Measurements from ENCODE around the gene COPS3. TPM values are rescaled to one million over a fixed set of nuclear protein-coding genes. Genes with fewer than 3 reads are reported as not detected.

The COPS3 gene
- total and polyA plus RNA-seq, 2 of the 4 experiments (the other 2 are of a cell fraction): 71.4 to 144 TPM

DNA sequence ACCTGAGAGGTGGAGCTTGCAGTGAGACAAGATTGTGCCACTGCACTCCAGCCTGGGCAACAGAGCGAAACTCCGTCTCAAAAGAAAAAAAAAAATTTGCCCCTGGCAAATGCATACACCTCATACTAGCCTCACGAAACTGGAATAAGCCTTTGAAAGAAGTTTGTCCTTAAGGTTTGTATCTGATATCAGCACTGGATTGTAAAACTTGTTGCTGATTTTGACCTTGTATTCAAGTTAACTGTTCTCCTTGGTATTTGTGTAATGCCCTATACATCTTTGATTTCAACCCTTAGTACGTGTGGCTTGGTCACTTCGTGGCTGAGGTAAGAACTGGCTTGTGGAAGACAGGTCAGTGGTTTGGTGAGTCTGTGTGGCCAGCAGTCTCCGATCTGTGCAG lies 37.9 kb downstream of the COPS3 start:
- no peak overlapping the region for H3K4me3 ChIP-seq (ENCODE audit: insufficient read depth, low read depth, low read length)
- peaks cover 15% of the 10 kb centered on the region for H3K36me3 ChIP-seq (ENCODE audit: control insufficient read depth, insufficient read depth, low read length)
- in situ Hi-C loops (cut with MboI; ENCODE audit: low sequenced_read_pairs) (no loop called here), intact Hi-C loops (cut with micrococcal nuclease) (no loop called here), dilution Hi-C loops (cut with HindIII; ENCODE audit: low sequenced_read_pairs, unreplicated experiment) (no loop called here)
- H3K27me3 ChIP-seq (ENCODE audit: control insufficient read depth, insufficient read depth, low read length): no peaks in the 10 kb centered on the region
- 0 out of 4 replicates have a peak, but pooled peaks cover 0 to under 1% of the 10 kb centered on the region in 2 experiments for H3K79me1 ChIP-seq (ENCODE audit: low read depth in 1 of 2, low read length in 2 of 2)
- no peak overlapping the region for H3K27ac ChIP-seq (ENCODE audit: insufficient read depth, low read length)
- no peaks in the 10 kb centered on the region for H4K20me1 ChIP-seq (ENCODE audit: insufficient read depth, low read length)
- no peak overlapping the region for H3K56ac ChIP-seq (ENCODE audit: extremely low read depth, insufficient read depth, low read length)
- ATAC-seq (ENCODE audit: low read depth) (no peak), DNase-seq (no peak)
- H3K14ac ChIP-seq (replicated peaks; ENCODE audit: low read depth, low read length): no peak overlapping the region
- H4K91ac ChIP-seq (ENCODE audit: insufficient read depth, low read depth, low read length): no peak overlapping the region
- no peak overlapping the region for H3K4ac ChIP-seq (ENCODE audit: low read depth, low read length)
- H3K23ac ChIP-seq (ENCODE audit: low read depth, low read length): no peak overlapping the region
- no peak overlapping the region for H3K9ac ChIP-seq (ENCODE audit: low read depth, low read length)
- 100% methylated on average over 1 of the region's 6 CpGs; no CpG with 5 or more reads in 1 of the 2 experiments for WGBS, 2 experiments (ENCODE audit: extremely low coverage in 2 of 2, insufficient read length in 1 of 2)
- no peaks in the 10 kb centered on the region for H3K9me3 ChIP-seq (ENCODE audit: control insufficient read depth, insufficient read depth, low read length)
- H2AK5ac ChIP-seq (ENCODE audit: low read depth, low read length): no peak overlapping the region
- no peak overlapping the region for H2AK9ac ChIP-seq (replicated peaks; ENCODE audit: low read depth, low read length, poor library complexity)
- no peak overlapping the region for H2AFZ ChIP-seq (replicated peaks; ENCODE audit: low read length, poor library complexity)
- H3K9me1 ChIP-seq (ENCODE audit: insufficient read depth, low read length): 0 out of 2 replicates have a peak, but pooled peaks cover 6% of the 10 kb centered on the region
- POLR2A ChIA-PET (ENCODE audit: unreplicated experiment): no interaction called here
- H3K4me1 ChIP-seq (ENCODE audit: control insufficient read depth, insufficient read depth, low read length): no peaks in the 10 kb centered on the region
- H2BK5ac ChIP-seq (ENCODE audit: low read depth, low read length, poor library complexity, severe bottlenecking): no peak overlapping the region
- H2BK15ac ChIP-seq (ENCODE audit: low read depth, low read length): no peak overlapping the region
- BruUV-seq (replicated peaks): no TSS peak
- no peak overlapping the region for H3K4me2 ChIP-seq (ENCODE audit: low read depth, low read length)
- CTCF ChIA-PET: interaction anchor here (0.6 kb wide), 1 partner anchor 1644 kb away, joined by 4 read pairs; no protein-coding TSS in a partner anchor
- no peak overlapping the region for H4K5ac ChIP-seq (ENCODE audit: low read depth, low read length)
- H4K8ac ChIP-seq (ENCODE audit: low read depth in 2 of 2, low read length in 2 of 2): no peak overlapping the region
- H2BK20ac ChIP-seq (ENCODE audit: low read depth, low read length): no peak overlapping the region
- no peak overlapping the region for H2BK120ac ChIP-seq (ENCODE audit: low read depth, low read length)
- H3K18ac ChIP-seq (ENCODE audit: low read depth, low read length): no peak overlapping the region
- no peak for TF ChIP-seq MAZ (IDR thresholded peaks at IDR 0.05; ENCODE audit: borderline replicate concordance, low read depth, low read length)
- TF ChIP-seq FOS (IDR thresholded peaks at IDR 0.05; ENCODE audit: low read depth, low read length): no peak
- TF ChIP-seq, protein P1, sequence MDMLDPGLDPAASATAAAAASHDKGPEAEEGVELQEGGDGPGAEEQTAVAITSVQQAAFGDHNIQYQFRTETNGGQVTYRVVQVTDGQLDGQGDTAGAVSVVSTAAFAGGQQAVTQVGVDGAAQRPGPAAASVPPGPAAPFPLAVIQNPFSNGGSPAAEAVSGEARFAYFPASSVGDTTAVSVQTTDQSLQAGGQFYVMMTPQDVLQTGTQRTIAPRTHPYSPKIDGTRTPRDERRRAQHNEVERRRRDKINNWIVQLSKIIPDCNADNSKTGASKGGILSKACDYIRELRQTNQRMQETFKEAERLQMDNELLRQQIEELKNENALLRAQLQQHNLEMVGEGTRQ (IDR thresholded peaks at IDR 0.05; ENCODE audit: low read depth, low read length): no peak
- TF ChIP-seq, protein P2, sequence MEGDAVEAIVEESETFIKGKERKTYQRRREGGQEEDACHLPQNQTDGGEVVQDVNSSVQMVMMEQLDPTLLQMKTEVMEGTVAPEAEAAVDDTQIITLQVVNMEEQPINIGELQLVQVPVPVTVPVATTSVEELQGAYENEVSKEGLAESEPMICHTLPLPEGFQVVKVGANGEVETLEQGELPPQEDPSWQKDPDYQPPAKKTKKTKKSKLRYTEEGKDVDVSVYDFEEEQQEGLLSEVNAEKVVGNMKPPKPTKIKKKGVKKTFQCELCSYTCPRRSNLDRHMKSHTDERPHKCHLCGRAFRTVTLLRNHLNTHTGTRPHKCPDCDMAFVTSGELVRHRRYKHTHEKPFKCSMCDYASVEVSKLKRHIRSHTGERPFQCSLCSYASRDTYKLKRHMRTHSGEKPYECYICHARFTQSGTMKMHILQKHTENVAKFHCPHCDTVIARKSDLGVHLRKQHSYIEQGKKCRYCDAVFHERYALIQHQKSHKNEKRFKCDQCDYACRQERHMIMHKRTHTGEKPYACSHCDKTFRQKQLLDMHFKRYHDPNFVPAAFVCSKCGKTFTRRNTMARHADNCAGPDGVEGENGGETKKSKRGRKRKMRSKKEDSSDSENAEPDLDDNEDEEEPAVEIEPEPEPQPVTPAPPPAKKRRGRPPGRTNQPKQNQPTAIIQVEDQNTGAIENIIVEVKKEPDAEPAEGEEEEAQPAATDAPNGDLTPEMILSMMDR (conservative IDR thresholded peaks at IDR 0.05; ENCODE audit: low read depth, low read length): no peak
- no peak for TF ChIP-seq BHLHE40 (IDR thresholded peaks at IDR 0.05; ENCODE audit: low read depth, low read length)
- TF ChIP-seq MAFK (IDR thresholded peaks at IDR 0.05; ENCODE audit: low read depth, low read length): no peak
- no peak for TF ChIP-seq NFE2L2 (IDR thresholded peaks at IDR 0.05; ENCODE audit: low read depth, low read length)
- no peak for TF ChIP-seq SMC3 (IDR thresholded peaks at IDR 0.05; ENCODE audit: low read depth, low read length)
- TF ChIP-seq MXI1 (IDR thresholded peaks at IDR 0.05; ENCODE audit: borderline replicate concordance, low read depth, low read length): no peak
- TF ChIP-seq ELK1 (IDR thresholded peaks at IDR 0.05; ENCODE audit: borderline replicate concordance, low read depth, low read length): no peak
